KBM-7 (cell line): ENCODE results near the gene MC1R.
"Not testable (repeated sequence)": the region's sequence is repeated elsewhere in the genome, so short reads cannot be mapped to it uniquely, and the experiment has no call there.

Source experiments
- DNase-seq: peaks from one replicate; pipeline ENCODE4 v3.0.0-alpha.2; 2015
- in situ Hi-C: fragments of 300-500 bp; cut with MboI; formaldehyde crosslinking; loops from 2 replicates; pipeline ENCODE4 v1.14.3; 2020; ENCODE audit warnings: low sequenced_read_pairs, low pct_unique_long_range_greater_than_20kb, mixed read lengths

The MC1R gene

DNA sequence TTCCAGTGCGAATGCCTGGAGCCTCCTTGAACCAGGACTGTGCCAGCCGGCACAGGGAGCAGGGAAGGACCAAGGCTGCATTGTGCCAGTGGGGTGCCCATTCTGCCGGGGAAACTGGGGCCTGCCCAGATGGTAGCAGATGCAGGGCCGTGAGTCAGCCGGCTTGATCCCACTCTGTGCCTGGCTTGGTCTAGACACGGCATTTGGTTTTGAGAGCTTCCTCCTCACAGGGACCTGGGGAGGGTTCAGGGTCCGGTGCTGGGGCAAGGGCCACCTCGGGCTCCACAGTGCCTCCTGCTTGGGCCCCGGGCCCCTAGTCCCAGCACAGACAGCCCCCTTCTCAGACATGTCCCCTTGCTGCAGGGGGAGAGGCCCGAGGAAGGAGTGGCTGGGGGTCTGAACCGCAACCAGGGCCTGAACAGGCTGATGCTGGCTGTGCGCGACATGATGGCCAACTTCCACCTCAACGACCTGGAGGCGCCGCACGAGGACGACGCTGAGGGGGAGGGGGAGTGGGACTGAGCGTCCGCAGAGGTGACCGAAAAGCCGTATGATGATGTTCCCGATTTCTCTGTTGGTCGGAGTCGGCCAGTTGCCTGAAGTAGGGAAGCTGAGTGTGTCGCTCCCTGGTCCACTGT lies 7.8 kb upstream of the MC1R start:
- in situ Hi-C loops = no loop called here
- DNase-seq = no peak

- in situ Hi-C loops = no loop called here
- no peak for DNase-seq
Observed at GRCh38 chr16:89911375-89911774, 7.3 kb upstream of the MC1R start.

DNA sequence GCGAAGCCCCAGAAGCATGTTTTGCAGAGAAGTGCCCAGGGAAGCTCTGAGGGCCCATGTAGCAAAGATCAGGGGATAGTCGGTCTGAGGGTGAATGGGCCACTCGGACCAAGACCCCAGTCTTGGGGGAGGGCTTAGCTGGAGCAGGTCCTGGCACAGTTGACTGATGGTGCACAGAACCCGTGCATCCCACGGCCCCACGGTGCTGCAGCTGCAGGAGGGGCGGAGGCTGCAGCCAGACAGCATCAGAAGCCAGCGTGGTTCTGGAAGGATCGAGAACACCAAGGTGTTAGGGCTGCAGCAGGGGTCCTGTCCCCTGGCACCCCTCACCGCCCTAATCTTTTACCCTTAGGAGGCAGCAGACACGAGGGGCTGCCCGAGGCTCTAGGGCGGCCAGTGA lies 6.5 kb upstream of the MC1R start:
- in situ Hi-C loops = no loop called here
- DNase-seq = no peak

DNA sequence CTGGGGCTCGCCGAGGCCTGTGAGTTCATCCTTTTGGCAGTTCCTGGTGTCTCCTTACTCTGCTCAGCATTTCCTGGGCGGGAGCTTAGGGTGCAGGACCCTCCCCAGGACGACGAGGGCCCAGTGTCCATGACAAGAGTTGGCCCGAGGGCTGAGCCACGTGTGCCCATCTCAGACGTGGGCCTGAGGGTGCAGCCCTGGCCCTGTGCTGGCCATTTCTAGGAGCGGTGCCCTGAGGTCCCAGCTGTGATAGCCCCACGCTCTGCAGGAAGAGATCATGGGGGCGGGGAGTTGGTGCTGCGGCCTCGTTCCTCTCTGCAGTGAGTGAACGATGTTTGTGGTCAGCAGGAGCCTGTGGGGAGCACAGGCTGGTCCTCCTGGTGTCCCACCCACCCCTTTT lies 6.0 kb upstream of the MC1R start:
- in situ Hi-C loops = no loop called here
- no peak for DNase-seq

DNA sequence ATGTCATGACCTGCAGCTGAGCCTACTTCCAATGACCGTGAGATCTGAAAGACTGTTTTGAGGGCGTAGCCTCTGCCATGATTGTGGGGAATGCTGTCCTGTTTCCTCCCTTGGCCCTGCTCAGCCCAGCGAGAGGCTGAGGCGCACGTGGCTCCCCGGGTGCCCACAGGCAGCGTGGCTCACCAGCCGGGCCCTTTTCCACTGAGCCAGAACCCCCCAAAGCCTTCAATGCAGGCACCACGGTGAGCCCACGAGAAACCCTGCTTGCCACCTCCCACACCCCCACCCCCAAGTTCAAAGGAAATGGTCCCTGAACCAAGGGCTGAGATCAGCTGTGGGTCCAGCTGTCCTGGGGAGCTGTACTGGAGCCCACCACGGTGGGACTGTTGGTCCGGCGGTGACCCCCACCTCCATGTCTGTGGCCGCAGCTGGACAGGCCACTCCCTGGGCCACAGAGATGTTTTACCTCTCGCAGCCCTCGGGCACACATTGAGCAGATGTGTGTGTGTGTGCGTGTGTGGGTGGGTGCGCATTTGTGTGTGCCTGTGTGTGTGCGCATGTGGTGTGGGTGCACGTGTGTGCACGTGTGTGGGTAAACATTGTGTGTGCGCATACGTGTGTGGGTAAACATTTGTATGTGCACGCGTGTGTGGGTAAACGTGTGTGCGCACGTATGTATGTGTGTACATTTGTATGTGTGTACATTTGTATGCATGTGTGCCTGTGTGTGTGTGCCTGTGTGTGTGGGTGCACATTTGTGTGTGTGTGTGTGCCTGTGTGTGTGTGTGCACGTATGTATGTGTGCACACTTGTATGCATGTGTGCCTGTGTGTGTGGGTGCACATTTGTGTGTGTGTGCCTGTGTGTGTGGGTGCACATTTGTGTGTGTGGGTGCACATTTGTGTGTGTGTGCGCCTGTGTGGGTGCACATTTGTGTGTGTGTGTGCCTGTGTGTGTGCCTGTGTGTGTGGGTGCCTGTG lies 5.0 kb upstream of the MC1R start:
- in situ Hi-C loops = no loop called here
- no peak for DNase-seq

DNA sequence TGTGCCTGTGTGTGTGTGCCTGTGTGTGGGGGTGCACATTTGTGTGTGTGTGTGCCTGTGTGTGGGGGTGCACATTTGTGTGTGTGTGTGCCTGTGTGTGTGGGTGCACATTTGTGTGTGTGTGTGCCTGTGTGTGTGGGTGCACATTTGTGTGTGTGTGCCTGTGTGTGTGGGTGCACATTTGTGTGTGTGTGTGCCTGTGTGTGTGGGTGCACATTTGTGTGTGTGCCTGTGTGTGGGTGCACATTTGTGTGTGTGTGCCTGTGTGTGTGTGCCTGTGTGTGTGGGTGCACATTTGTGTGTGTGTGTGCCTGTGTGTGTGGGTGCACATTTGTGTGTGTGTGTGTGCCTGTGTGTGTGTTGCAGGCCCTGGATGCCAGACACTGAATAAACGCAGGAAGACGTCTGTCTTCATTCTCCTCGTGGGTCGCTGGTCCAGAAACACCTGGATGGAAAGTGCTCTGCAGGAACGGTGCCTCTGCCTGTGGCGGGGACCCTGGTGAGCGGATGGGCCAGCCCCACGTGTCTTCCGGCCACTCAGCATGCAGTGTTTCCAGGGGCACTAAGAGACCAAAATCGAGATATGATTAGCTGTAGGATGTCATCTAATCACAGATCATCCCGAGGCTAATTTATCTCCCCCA lies 3.9 kb upstream of the MC1R start:
- DNase-seq, in situ Hi-C loops: not testable (repeated sequence)

DNA sequence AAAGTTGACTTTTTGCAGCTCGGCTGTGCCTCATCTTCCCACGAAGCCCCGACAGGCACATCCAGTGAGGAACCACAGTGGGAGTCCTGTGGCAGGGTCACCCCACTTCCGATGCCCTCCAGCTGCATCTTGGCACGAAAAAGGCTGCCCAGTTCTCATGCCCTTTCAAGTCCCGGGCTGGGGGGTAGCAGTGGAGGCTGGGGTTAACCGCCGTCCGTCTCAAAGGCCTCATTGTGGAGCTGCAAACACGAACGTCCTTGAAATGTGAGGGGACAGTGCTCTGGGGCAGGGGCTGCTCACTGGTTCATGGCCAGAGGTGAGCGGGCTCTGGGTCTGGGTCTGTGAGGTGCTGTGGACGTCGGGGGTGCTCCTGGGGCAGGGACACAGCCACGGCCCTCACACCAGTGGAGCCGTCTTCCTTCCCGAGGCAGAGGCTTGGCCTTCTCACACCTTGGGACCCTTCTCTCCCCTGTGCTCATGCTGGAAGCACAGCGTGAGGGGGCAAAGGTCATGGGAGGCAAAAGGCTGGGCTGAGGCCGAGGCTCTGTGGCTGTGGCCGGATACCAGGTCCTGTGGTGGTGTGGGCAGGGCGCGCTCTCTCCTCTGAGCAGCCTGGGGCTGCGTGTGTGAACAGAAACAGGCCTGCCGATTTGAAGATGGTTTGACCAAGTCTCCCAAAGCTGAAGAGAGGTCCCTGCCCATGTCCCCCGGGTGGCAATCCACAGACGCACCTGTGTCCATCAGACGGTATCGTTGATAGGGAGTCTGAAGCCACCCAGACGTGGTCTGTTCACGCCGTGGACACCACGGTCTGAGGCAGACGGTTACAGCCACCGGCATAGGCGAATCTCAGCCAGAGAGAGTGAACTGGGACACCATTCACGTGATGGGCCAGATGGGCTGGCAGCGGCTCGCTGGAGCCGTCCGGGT lies 3.1 kb upstream of the MC1R start:
- DNase-seq = no peak
- in situ Hi-C loops = no loop called here

DNA sequence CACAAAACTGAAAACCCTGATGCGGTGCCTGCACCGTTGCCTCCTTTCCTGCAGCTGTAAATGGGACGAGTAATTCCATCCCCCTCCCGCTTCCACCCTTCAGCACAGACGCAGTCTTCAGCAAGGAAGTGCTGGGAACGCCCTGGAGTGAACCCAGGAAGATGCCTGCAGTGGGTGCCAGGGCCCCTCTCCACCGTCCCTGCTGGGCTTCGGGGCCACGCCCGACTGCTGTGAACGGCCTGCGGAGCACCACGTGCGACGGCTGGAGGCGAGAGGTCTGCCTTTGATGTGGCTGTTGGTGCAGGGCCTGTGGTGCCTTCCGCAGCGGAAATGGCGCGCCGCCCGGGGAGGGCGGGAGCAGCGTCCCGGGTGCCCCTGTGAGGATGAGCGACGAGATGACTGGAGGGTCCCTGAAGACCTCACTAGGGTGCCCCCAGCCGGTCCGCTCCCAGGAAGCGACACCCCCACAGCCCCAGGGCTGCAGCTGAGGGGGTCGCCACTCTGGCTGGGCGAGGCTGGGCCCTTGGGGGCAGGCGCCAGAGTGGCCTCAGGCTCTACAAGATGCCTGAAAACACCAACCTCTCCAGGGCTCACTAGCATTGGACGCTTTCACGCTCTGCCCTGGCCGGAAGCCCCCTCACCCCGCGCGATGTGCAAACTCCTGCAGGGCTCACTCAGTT lies 749 bp upstream of the MC1R start:
- in situ Hi-C loops = no loop called here

GRCh38 chr16:89919535-89920406 lies 1.1 kb downstream of the MC1R start:
- in situ Hi-C loops = no loop called here

More for the DNA sequence above, 749 bp upstream of the MC1R start:
- DNase-seq = peak; percentile 88

GRCh38 chr16:89920723-89921122 lies 2.1 kb downstream of the MC1R start:
- in situ Hi-C loops = no loop called here
- no peak for DNase-seq

More at GRCh38 chr16:89919535-89920406, 1.1 kb downstream of the MC1R start:
- no peak for DNase-seq

DNA sequence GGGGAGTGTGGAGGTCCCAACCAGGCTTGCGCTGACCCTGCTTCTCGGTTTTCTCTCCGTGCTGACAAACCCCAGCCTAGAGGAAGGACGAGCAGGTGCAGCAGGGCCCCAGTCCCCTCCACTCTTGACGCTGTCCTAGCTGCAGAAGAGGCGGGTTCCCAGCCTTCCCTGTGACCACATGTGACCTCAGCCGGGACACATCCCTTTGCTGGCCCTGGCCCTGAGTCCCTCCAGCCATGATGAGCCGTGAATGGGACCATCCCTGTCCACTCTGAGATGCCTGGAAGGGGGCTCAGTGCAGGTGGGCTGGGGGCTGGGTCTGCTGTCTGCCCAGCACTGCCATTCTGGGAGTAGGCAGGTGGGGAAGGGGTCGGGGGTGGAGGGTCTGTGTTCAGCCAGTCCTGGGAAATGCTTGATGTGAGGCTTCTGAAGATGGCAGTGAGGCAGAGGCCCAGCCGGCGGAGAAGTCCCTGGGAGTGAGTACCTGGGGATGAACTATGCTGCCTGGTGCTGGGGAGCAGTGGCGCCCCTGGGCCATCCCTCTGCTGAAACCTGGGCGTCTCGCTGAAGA lies 2.6 kb downstream of the MC1R start:
- DNase-seq = no peak
- in situ Hi-C loops = no loop called here

DNA sequence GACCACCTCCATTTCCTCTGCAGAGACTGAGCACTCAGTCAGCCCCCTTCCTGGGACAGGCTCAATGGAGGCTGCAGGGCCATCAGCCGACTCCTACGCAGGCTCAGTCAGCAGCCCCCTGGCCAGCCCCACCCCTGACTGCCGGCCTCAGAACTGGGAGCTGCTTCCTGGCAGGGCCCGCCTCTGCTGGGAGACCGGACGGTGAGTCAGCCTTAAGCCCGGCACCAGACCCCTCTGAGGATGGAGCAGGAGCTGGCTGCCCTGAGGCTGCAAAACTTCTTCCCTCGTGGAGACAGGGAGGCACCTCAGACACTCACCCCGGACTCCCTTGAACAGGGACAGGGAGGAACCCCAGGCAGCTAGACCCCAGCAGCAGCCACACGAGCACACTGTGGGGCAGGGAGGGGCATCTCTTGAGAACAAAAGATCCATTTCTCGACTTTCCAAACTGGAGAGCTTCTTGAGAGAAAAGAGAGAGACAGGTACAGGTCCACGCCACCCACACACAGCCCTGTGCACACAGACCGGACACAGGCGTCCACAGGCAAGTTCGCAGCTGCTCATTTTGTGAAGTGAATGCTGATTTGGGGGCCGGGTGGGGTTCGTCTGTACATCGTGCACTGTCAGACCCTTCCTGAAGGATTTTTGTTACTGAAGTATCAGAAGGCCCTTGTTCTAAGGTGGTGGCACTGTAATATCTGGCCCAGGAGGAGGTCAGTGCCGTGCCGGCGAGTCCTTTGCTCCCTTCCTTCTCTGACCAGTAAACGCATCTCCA lies 3.2 kb downstream of the MC1R start:
- peak; percentile 58 for DNase-seq
- in situ Hi-C loops = no loop called here

GRCh38 chr16:89922477-89922883 lies 3.8 kb downstream of the MC1R start:
- peak; percentile 43 for DNase-seq
- in situ Hi-C loops = no loop called here

GRCh38 chr16:89922884-89923639 lies 4.4 kb downstream of the MC1R start, which contains the start of gene TUBB3:
Gene TUBB3, plus strand, starts transcription at chr16:89923342. Its CDS starts 60 bp downstream, at chr16:89923402.
- in situ Hi-C loops = no loop called here
- DNase-seq = peak; percentile 75

DNA sequence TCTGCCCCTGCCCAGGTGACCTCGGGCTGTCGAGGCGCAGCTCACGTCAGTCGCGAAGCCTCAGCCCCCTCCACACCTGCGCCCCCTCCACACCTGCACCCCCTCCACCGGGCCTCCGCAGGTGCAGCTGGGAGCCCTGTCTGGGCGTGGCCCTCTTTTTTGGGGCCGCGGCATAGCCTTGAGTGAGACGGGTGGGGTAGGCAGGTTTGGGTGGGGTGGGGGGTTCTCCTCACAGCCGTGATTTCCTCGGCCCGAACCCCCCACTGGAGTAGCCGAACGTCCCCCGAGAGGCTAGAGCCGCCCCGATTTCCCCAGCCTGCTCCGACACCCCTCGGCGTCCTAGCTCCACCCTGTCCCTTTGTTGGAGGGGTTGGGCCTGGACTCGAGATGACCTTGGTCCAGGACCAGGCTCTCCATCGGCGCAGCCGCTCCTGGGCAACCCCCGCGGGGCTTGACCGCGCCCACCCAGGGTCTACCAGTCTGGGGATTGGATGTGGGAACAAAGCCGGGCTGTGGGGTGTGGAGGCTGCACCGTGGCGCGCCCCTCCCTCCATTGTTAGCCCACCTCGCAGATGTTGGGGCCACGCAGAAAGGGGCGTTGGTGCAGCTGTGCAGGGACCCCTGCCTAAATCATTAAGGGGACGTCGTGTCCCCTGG lies 5.1 kb downstream of the MC1R start:
- in situ Hi-C loops = no loop called here
- no peak for DNase-seq
